Stimulated activated naive CD4-positive, alpha-beta T cell treated with Interleukin-2 at 50 U/mL for 16 hours (primary cell): Measurements from ENCODE around the gene OR2V2.

Source experiments
- DNase-seq: peaks from one replicate; lab custom pipeline; 2025; lab: John Stamatoyannopoulos, UW

Gene OR2V2

DNA sequence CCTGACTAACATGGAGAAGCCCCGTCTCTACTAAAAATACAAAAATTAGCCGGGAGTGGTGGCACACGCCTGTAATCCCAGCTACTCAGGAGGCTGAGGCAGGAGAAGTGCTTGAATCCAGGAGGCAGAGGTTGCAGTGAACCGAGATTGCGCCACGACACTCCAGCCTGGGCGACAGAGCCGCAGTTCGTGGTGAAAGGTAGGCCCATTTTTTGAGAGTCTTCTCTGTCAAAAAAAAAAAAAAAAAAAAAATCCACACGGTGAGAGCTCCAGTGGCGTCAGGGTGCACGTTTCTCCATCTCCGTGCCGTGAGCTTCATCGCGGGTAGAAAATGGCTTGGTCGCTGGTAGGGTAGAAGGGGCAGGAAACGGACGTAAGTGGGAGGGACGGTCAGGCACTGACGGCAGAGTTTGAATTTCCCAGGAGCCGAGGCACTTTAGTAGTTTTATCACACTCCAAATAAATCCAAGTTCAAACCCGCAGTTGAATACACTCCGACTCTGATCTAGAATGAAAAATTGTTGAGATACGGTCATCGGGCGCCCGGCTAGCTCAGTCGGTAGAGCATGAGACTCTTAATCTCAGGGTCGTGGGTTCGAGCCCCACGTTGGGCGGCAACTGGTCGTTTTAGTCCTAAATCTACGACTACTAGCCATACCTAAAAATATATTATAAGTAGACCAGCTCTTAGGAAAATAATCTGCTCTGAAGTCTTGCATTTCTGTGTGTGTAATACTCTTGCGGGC is 60.0 kb downstream of the OR2V2 start:
- DNase-seq, result no peak

DNA sequence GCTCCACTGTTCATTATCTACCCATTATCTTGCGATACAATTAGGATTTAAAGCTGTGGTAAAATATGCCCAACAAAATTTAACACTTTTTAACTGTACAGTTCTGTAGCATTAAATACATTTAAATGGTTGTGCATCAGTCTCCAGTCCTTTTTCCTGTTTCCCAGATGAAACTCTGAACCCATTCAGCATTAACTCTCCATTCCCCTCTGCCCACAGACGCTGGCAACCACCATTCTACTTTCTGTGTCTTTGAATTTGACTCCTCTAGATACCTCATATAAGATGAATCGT is 60.5 kb downstream of the OR2V2 start:
- DNase-seq, result no peak
